SKM-1 treated with dmso at 0.1 percent for 144 hours (cell line): ENCODE measurements around the gene PHC3.
A peak's percentile ranks its signal among the peaks of the same experiment; 100 is the strongest.

Experiments used
- DNase-seq: peaks from one replicate; lab custom pipeline; 2025; ENCODE audit not compliant: unreplicated experiment; lab: John Stamatoyannopoulos, UW

Gene PHC3

DNA sequence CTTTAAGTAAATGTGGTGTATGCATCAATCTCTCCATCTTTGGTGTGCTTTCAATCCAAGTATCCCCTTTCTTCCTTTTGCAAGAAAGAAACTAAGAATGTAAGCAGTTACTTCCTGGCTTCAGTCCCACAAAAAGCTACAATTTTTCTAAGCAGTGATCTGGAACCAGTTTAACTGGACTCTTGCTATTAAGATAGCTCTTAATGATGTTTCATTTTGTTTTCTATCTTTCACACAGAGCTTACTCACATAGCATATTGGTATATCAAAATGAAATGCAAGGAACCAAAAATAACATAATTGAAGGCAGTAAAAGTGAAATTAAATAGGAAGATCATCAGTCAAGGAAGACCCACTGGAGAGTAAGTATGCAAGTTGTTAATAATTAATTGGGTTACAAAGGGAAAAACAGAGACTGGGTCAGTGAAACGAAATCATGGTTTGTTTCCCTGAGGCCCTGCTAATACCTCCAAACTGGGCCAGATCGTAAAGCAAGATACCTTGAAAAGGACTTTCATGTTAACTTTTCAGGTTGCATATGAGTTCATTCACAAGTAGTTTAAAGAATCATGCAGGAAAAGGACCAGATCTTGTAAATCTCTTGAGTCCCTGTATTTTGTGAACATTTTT lies 101.9 kb downstream of the PHC3 start:
- no peak for DNase-seq

DNA sequence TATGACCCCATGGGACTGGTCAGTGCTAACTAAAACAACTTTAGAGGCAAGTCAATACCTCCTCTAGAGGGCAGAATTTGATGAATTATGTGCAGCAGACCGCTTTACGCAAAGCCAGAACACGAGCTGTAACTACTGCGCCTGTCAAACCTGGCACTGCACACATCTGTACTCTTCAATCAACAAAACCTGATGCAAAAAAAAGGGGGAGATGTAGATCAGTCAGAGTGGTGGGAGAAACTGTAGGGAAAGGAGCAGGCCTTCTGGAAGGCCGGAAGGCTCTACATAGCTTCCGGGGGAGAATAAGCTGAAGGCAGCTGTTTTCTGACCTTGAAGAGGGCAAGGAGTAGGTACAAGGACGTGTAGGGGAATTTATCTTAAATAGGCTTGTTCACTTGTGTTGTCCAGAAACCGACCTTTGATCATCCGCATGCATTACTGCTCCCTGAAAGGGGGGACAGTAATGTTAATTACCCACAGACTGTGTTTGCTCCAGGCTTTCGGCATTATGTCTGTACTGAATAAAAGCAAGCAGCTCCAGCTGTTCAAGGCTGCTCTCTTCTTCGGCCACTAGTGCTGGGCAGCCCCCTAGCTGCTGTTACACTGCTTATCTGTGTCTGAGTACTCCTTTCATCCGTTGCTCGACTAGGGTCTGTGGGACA lies 102.8 kb downstream of the PHC3 start:
- no peak for DNase-seq

DNA sequence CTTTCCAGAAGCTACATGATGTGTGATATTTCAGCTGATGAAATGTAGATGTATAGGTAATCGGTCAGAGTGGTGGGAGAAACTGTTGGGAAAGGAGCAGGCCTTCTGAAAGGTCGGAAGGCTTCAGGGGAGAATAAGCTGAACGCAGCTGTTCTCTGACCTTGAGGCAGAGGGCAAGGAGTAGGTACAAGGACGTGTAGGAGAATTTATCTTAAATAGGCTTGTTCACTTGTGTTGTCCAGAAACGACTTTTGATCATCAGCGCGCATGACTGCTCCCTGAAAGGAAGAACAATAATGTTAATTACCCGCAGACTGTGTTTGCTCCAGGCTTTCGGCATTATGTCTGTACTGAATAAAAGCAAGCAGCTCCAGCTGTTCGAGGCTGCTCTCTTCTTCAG lies 104.2 kb downstream of the PHC3 start:
- no peak for DNase-seq

DNA sequence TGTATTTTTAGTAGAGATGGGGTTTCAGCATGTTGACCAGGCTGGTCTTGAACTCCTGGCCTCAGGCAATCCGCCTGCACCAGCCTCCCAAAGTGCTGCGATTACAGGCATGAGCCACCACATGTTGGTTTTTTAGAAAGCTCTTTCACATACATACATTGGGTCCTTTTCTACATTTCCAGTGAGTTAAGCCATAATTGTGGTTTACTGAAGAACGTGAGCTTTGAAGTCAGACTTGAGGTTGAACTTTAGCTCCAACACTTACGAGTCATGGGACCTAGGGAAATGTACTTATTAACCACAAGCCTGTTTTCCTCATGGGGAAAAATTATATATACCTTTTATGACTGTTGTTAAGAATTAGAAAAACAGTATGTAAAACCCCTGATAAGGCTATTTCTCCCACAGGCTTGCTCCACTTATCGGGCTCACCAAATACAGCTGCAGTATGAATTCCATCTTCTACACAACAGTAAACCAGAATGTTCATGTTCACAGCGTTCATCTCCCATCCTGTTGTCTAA lies 104.8 kb downstream of the PHC3 start:
- DNase-seq = no peak

DNA sequence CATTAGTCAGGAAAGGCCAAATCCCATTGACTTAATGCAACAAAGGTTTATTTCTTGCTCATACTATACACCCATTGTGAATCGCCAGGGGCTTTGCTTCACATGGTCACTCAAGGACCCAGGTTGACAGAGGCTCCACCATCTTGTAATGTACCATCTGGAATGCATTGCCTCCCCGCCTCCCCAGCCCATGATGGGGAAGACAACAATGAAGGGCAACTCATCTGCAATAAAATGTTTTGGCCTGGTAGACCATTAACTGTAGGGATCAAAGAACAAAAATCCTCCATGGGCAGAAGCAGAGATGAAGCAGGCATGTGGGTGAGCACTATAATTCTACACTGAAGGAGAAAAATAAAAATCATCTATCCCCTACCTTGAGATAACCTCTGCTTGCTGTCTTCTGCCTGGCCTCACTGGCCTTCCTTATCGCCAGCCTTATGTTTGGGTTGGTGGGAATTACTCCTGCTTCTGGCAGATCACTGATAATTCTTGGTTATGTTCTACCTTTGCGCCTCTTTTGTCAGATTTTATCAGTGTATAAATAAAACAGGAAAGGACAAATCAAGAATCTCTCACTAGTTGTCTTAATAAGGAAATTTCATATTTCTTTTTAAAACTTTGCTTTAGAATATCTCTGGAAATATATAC lies 106.0 kb downstream of the PHC3 start:
- DNase-seq = no peak

DNA sequence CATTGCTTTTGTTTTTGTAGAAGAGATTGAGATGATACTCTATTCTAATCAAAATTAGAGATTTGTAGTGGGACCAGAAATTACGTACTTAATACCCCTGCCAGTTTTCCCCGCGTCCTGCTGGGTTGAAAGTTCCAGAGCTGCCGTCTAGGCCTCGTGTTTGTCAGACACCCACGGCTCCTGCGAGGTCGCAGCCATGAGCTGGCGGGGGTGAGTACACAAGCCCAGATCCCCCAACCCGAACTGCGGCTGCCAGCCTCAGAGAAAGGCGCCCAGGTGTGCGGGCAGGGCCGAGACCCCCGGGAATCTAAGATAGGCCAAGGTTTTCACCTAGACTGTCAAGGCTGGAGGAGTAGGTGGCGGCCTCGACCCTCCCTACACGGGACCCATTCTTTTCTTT lies 117.4 kb downstream of the PHC3 start:
- DNase-seq = no peak

DNA sequence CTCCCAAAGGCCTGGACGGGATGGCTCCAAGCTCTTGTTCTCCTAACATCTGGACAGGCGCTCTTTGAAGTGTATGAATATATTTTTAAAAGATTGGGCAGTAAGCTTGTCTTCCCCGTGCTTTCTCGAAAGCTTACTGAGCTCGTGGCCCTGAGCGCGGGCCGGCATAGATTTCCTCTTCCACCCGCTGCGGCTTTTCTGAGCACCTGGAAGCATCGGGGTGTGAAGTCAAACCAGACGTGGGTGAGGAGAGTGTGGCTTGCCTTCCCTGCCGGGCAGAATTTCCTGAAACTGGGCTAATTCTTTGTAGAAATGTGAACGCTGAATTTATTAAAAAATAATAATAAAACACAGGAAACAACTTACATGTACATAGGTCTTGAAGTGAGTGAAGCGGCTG lies 117.8 kb downstream of the PHC3 start:
- DNase-seq = no peak

DNA sequence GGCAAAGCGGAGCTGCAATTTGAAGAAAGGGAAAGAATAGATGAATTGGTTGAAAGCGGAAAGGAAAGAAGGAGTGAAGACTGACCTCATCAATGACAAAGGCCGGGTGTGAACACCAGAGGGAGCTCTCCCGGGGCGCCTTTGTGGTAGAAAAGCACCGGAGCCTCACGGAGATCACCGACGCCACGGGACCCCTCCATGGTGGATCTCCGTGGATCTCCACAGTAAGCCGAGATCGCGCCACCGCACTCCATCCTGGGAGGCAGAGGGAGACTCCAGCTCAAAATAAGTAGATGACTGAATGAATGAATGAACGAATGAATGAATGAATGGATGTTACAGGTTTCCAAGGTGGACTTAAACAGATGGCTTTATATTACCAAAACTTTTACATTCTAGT lies 118.8 kb downstream of the PHC3 start:
- DNase-seq = no peak

DNA sequence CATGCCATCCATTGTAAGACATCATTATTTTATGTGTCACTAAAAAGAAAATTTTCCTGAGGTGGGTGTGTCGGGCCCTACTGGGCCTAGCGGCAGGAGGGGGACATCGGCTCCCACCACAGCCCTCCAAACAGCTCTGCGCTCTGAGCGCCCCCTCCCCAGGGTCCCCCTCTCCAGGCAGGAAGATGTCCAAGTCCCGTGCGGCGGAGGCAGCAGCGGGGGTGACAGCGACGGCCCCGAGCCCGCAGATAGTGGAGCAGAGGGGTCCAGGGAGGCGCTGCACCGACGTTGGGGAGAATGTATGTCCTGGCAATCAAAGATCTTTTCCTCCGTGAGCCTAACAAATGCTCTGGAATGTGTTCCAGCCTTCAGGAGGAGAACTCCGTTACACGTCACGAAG lies 119.5 kb downstream of the PHC3 start:
- no peak for DNase-seq

DNA sequence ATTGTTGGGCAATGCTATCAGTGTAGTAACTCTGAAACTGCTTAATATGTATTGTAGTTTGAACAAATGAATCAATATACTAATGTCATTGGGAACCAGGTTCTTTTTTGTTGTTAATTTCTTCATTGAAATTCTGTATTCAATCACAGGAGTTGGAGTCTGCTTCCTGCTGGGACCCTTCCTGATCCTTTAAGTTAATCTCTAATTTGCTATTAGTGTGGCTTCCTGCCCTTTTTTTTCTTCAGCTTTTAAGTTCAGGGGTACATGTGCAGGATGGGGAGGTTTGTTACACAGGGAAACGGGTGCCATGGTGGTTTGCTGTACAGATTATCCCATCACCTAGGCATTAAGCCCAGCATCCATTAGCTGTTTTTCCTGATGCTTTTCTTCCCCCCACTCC lies 122.1 kb downstream of the PHC3 start:
- DNase-seq = no peak

DNA sequence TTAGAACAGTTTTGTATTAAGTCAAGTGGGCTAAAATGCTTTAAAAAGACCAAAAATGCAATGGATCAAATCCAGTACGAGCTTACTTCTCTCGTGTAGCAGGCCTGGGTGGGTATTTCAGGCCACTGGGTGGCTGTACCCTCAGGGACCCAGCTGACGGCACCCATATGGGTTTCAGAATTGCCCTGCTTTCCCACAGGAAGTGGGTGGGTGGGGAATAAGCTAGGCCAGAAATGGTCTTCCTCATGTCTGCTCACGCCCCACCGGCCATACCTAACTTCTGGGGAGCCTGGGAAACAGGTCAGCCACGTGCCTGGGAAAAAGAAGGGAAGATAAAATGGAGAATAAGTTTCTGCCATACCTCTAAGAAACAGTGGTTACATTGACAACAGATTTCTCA lies 123.4 kb downstream of the PHC3 start:
- no peak for DNase-seq

DNA sequence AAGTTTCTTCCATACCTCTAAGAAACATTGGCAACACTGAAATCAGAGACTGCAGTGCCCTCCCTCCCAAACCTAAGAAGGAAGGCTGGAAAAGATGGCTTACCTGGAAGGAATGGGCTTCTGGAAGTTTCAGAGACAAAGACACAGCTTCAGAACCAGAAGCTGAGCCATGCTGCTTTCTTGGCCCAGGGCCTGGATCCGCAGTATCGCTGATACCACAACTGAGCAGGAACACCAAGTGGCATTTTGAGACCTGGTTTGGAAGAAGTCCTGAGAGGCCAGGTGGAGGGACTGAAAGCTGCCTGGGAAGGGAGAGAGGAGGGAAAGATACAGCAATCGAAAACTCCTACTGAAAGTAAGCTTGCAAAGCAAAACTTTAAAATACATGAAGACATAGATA lies 124.0 kb downstream of the PHC3 start:
- DNase-seq = no peak

DNA sequence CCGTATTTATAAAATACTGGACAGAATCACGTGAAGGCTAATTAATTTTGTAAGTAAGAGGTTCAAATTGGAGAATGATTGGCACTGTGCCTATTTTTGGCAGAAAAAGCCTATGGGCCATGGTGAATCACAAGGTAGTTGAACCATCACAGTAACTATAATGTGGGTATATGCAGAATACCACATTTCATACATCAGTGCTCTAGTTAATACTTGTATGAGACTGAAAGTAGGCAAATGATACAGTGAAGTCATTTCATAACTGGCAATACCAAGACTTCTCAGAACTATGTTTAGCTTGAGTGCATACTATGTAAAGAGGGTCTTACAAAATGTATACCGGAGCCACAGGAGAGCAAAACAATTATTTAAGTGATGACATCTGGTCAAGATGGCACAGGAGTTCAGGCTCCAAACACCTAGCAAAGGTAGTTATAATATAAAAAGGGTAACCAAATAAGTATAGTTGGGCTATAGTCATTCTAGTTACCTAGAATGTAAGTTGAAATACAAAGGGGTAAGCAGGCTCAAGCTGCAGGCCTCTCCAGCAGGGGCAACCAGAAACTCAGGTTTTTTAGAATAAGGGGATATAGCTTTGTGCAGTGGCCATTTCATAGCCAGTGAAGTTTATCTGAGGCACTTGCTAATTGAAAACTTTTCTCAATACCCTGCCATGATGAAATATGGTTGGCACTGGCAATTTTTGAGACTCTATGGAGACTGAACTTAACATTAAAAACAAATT lies 124.7 kb downstream of the PHC3 start:
- no peak for DNase-seq

DNA sequence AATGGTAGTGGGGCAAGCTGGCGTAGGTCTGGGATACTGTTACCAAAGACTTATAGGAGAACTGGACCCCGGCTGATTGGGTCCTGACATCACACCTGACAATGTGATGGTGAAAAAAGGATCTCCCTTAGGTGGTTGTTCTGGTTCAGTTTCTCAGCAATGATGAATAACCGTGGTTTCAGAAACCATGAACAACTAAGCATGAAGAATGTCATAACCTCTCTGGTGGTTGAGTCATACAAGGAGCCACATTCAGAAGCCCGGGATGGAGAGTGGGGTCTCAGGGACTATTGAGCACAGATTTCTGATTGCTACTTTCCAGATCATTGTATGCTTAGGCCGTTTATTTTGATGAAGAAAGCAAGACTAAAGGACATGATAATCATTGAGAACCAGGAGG lies 126.3 kb downstream of the PHC3 start:
- no peak for DNase-seq

DNA sequence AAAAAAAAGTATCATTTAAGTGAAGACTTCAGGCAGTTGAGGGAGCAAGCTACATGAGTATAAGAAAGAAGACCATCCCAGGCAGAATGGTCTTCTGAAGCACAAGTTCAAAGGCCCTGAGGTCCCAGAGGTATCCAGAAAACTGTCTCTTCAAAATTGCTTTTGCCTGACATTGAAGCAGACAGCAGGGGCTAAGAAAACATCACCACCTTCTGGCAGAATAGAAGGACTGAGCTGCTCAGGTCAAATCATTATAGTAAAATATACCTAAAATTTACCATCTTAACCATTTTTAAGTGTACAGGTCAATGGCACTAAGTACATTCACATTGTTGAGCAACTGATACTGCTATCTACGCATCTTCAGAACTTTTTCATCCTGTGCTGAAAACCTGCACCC lies 127.3 kb downstream of the PHC3 start:
- DNase-seq = peak; percentile 30

DNA sequence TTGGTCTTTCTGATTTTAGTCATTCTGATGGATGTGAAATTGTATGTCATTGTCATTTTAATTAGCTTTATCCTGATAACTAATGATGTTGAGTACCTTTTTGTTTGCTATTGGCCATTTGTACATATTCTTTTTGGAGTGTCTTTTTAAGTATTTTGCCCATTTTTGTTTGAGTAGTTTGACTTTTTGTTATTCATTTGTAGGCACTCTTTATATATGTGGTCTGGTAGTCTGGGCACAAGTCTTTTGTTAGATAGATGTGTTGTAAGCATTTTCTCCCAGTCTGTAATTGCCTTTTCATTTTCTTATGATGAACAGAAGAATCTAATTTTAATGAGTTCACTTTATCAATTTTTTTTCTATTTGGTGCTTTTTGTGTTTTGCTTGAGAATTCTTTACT lies 129.1 kb downstream of the PHC3 start:
- no peak for DNase-seq

DNA sequence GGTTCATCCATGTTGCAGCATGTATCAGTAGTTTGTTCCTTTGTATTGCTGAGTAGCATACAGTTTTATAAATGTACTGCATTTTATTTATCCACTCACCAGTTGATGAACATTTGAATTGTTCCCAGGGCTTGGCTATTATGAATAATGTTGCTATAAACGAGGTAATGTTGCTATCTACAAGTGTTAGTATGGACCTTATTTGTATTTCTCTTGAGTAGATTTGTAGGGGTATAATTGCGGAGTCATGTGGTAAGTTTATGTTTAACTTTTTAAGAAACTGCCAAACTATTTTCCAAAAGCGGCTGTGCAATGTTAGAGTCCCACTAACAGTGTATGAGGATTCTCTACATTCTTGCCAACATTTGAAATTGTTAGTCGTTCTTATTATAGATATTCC lies 130.8 kb downstream of the PHC3 start:
- DNase-seq = no peak

DNA sequence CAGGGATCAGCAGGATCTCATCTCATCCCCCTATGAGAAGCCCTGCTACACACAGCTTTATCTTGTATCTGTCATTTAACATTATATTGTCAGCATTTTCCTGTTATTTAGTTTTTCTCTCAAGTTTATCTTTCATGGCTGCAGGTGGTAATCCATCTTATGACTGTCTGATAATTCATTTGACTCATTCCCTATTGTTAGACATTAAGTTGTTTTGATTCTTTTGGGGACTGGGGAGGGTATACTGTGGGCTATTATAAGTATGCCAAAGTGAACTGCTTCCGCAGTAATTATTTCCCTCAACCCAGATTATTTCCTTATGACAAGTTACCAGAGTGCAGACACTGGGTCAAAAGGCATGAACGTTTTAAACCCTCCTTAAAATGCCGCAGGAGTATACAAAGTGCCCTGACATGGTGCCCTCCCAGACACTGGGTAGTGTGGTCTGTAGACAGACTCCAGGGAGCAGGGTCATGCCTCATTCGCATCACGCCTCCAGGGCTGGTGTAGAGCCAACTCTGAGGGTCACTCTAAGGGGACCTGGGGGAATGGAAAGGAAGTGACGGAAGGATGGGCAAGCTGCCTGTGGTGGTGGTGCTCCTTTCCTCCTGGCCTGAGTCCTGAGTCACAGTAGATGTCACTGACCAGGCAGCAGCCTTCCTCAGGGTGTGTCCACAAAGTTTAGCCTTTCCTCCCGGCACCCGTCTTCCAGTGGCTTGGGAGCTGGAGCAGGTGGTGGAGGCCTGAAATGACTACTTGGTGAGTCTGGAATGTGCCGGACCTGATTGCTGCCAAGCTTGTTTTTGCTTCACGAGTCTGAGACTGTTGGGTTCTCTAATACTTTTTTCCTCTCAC lies 132.2 kb downstream of the PHC3 start:
- no peak for DNase-seq

DNA sequence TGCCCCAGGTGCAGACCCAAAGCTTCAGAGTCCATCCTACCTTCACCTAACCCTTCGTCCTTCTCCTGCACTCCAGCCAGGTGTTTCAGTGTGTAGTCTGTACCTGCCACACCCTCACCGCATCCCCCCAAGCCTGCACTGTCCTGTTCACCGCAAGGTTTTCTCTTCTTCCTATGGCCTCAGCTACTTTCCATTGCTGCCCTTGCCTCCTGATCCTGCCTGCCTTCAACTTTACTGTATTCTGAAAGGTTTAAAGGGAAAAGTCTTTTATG lies 134.5 kb downstream of the PHC3 start:
- no peak for DNase-seq

DNA sequence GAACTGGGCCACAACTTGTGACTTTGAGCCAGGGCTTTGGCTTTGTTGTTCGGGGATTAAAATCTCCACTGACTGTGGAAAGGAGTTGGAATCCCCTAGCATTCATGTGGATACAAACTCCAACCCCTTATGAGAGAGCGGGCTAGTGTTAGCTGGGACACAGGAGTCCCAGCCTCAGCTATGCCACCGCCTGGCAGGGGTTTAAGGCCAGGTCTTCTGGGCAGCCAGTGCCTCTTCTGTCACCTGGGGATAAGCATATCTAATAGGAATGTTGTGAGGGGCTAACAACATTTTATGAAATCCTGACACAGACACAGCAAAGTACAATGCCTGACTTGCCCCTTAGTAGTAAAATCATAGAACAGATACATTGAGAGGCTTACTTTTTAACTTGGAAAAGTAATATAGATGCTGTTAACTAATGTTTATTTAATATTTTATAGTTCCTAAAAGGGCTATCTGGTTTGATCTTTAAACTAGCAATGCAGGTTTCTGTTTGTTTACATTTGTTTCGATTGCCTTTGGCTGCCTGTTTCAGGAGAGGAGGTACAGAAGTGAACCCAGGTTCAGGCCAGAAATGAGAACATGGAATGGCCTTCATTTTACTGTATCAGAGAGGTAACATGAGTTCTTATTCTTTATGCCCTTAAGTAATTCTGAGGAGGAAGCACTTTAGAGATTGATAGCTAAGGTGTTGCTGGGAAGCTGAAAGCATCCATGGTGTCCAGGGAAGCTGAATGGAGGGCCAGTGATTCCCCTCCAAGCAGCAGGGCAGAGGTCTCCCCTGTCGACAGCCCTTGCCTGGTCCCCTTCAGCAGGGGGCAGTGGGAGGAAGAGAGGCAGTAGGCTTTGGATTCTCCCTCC lies 135.0 kb downstream of the PHC3 start:
- DNase-seq = no peak
